Mesodermal cell (in vitro differentiated cells): Measurements from ENCODE around the gene HMGN5.

Experiments
- H3K27ac ChIP-seq: 2 replicates; pipeline ENCODE4 v1.7.0; 2013; ENCODE audit warnings: mild to moderate bottlenecking, low read depth, low read length, moderate library complexity; ENCODE audit not compliant: severe bottlenecking
- H3K36me3 ChIP-seq: 2 replicates; pipeline ENCODE4 v1.7.1; 2013; ENCODE audit warnings: mild to moderate bottlenecking, low read length, moderate library complexity; ENCODE audit not compliant: control insufficient read depth, insufficient read depth
- H3K4me1 ChIP-seq: one replicate; pipeline ENCODE4 v1.7.1; 2013; ENCODE audit warnings: mild to moderate bottlenecking, low read length; ENCODE audit not compliant: insufficient read depth, control insufficient read depth, poor library complexity, severe bottlenecking
- H3K4me3 ChIP-seq: 2 replicates; pipeline ENCODE4 v1.7.0; 2013; ENCODE audit warnings: low read length, control low read depth, mild to moderate bottlenecking; ENCODE audit not compliant: insufficient read depth, poor library complexity, severe bottlenecking; ENCODE audit errors: extremely low read depth
- H3K9me3 ChIP-seq: 2 replicates; pipeline ENCODE4 v1.7.1; 2013; ENCODE audit warnings: mild to moderate bottlenecking, low read length, moderate library complexity; ENCODE audit not compliant: control insufficient read depth
- WGBS, 2 experiments: methylation state at CpG; one replicate each; pipeline ENCODE4 v1.1.5; 2013; ENCODE audit warnings: missing lambda C conversion rate in 2 of 2; ENCODE audit not compliant: insufficient coverage in 2 of 2; 5-methylcytosine and 5-hydroxymethylcytosine counted together

HMGN5 gene

DNA sequence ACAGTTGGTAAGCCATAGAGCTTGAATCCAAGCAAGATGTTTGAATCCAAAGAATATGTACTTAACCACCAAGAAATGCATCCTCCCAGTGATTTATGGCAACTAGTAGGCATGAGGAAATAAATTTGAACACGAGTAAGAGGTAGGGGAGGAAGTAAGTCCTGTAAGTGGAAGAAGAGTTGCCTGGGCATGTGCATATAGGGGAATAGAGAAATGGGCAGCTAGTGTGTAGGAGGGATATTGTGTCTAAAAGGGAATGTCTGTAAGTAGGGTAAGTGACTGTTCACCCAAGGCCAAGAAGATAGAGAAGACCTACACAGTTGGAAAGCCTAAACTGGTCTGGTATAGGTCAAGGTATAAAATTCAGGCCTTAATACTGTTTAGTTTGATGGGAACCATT is 4.8 kb upstream of the HMGN5 start:
- Histone ChIP-seq H3K4me1 (no peaks in the 10 kb centered on the region), H3K9me3 (no peaks in the 10 kb centered on the region), H3K36me3 (peaks cover 12% of the 10 kb centered on the region), H3K4me3 (no peak overlapping the region), H3K27ac (no peak overlapping the region)
- WGBS, 2 experiments: no CpG with 5 or more reads among the region's 1 CpG

DNA sequence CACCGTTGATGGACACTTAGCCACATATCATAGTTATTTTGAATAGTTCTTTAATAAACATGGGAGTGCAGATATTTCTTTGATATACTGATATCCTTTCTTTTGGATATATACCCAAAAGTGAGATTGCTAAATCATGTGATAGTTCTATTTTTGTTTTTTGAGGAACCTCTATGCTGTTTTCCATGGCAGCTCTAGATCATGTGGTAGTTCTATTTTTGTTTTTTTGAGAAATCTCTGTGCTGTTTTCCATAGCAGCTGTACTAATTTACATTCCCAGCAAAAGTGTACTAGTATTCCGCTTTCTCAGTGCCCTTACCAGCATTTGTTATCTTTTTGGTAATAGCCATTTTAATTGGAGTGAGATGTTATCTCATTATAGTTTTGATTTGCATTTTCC is 3.8 kb upstream of the HMGN5 start:
- H3K4me3 ChIP-seq: no peak overlapping the region
- H3K27ac ChIP-seq: no peak overlapping the region
- peaks cover 10% of the 10 kb centered on the region for H3K36me3 ChIP-seq
- whole genome bisulfite sequencing, 2 experiments: no CpG with 5 or more reads among the region's 2 CpGs
- H3K4me1 ChIP-seq: no peaks in the 10 kb centered on the region
- H3K9me3 ChIP-seq: no peaks in the 10 kb centered on the region

GRCh38 chrX:81202943-81203342 is 1.2 kb upstream of the HMGN5 start:
- H3K4me1 ChIP-seq: no peaks in the 10 kb centered on the region
- peaks cover 10% of the 10 kb centered on the region for H3K36me3 ChIP-seq
- H3K27ac ChIP-seq: no peak overlapping the region
- H3K4me3 ChIP-seq: peak overlapping the region; percentile 54
- no peaks in the 10 kb centered on the region for H3K9me3 ChIP-seq
- WGBS, 2 experiments: no CpG with 5 or more reads among the region's 1 CpG

DNA sequence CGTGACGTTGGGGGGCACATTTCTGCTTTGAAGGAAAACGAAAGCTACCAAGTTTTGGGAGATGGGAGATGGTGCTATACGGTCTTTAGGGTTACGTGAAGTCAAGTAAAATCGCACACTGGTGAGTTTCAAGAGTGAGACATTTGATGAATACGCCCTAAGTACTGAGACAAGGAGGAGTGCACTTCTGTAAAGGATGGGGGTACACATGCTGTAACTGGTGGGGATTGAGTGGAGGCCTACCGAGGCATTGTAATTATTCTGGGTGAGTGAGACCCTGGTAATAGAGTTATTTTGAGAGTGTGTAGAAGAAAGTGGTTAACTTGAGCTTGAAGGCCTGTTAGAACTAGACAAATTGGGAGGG is 725 bp upstream of the HMGN5 start:
- Histone ChIP-seq H3K36me3 (peaks cover 10% of the 10 kb centered on the region), H3K4me1 (no peaks in the 10 kb centered on the region), H3K4me3 (peak overlapping the region; percentile 54), H3K9me3 (no peaks in the 10 kb centered on the region), H3K27ac (peak overlapping the region; percentile 81)
- 2% methylated on average over 5 of the region's 8 CpGs; no CpG with 5 or more reads in 1 of the 2 experiments for WGBS, 2 experiments

DNA sequence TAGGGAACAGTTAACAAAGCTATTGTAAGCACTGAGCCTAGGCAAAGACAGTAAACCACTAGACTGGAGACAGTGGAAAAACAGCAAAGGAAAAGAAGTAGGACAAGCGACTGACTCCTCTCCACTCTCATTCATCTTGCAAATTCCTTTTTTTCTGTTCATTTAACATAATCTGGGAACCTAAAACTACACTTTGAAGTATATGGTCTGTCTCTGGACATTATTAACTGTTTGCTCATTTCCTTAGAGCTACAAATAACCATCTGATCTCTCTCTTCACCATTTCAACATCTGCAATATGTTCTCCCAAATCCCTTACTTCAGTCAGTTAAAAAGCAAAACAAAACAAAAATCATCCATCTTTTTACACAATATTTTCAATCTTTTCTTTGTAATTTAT is 642 bp downstream of the HMGN5 start:
- peak overlapping the region; percentile 81 for H3K27ac ChIP-seq
- peaks cover 10% of the 10 kb centered on the region for H3K36me3 ChIP-seq
- peak overlapping the region; percentile 54 for H3K4me3 ChIP-seq
- WGBS, 2 experiments: no CpG with 5 or more reads among the region's 1 CpG
- H3K9me3 ChIP-seq: no peaks in the 10 kb centered on the region
- H3K4me1 ChIP-seq: no peaks in the 10 kb centered on the region

DNA sequence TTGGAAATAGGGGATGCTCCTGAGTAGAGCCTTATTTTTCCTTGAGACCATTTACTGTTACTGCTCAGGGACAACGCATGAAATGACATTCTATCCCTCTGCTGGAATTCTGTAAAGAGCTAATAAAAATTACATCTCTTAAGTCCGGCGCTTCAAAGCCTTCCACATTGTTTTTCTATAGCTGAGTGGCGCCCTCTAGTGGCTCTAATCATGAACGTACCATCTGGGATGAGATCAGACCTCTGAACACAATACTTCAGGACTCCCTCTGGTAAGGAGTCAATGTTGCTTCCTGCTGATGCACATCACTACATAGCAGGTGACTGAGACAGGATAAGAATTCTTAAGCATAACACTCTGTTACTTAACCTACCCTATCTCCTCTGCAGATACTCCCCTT is 6.0 kb downstream of the HMGN5 start:
- Histone ChIP-seq H3K4me3 (no peak overlapping the region), H3K36me3 (no peaks in the 10 kb centered on the region), H3K4me1 (no peaks in the 10 kb centered on the region), H3K9me3 (no peaks in the 10 kb centered on the region), H3K27ac (no peak overlapping the region)
- WGBS, 2 experiments: 0% methylated on average over 1 of the region's 5 CpGs; no CpG with 5 or more reads in 1 of the 2 experiments

GRCh38 chrX:81195259-81195658 is 6.5 kb downstream of the HMGN5 start:
- Histone ChIP-seq H3K4me3 (no peak overlapping the region), H3K27ac (no peak overlapping the region), H3K9me3 (no peaks in the 10 kb centered on the region), H3K4me1 (no peaks in the 10 kb centered on the region), H3K36me3 (no peaks in the 10 kb centered on the region)
- no CpG with 5 or more reads among the region's 2 CpGs for WGBS, 2 experiments

DNA sequence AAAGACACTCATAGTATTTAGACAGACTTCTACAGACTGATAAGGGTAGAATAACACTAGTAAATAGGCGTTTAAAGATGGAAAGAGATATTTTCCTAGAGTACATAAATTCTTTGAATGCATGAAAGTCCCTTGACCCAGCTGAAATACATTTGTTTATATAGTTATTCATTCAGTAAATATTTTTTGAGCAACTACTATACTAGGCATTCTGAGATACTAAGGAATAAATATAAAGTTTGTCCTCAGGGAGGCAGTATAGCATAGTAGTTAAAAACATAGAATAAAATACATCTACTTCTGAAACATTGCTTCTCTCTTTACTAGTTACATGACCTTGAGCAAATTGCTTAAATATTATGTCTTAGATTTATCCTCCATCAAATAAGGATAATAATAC is 27.4 kb downstream of the HMGN5 start:
- H3K4me1 ChIP-seq: no peaks in the 10 kb centered on the region
- no peaks in the 10 kb centered on the region for H3K36me3 ChIP-seq
- H3K9me3 ChIP-seq: no peaks in the 10 kb centered on the region
- no peak overlapping the region for H3K27ac ChIP-seq
- no CpG with 5 or more reads among the region's 1 CpG for WGBS, 2 experiments
- H3K4me3 ChIP-seq: no peak overlapping the region

GRCh38 chrX:81168391-81168790 is 33.3 kb downstream of the HMGN5 start:
- H3K9me3 ChIP-seq: no peaks in the 10 kb centered on the region
- H3K27ac ChIP-seq: no peak overlapping the region
- no peaks in the 10 kb centered on the region for H3K4me1 ChIP-seq
- H3K36me3 ChIP-seq: no peaks in the 10 kb centered on the region
- no peak overlapping the region for H3K4me3 ChIP-seq
- 75% methylated on average over 1 of the region's 3 CpGs; no CpG with 5 or more reads in 1 of the 2 experiments for WGBS, 2 experiments

- peak overlapping the region; percentile 46 for H3K4me3 ChIP-seq
- no peaks in the 10 kb centered on the region for H3K9me3 ChIP-seq
- WGBS, 2 experiments: 2 to 4% methylated on average over 6 to 25 of the region's 34 CpGs
- H3K36me3 ChIP-seq: no peaks in the 10 kb centered on the region
- peak overlapping the region; percentile 64 for H3K27ac ChIP-seq
- H3K4me1 ChIP-seq: no peaks in the 10 kb centered on the region
These were observed 80.0 kb downstream of the HMGN5 start for GRCh38 chrX:81121513-81122363.

DNA sequence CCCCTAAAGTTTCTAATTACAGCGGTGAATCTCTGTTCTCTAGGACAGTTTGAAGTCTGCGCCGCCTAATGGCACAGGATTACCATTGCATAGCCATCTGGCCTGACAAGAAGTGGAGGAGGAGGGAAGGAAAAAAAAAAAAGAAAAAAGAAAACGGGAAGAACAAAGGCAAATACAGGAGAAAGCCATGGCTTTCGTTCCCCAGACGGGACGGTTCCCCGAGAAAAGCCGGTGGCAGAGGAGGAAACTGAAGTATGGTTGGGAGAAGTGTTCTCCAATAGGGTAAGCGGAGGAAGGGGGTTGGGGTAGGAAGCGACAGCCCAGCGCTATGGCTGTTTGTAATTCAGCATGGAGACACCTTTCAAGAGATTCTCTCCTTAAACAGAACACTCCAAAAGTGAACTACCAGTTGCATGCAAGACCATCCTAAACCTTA is 80.8 kb downstream of the HMGN5 start:
- no peaks in the 10 kb centered on the region for H3K4me1 ChIP-seq
- peak overlapping the region; percentile 64 for H3K27ac ChIP-seq
- H3K36me3 ChIP-seq: no peaks in the 10 kb centered on the region
- no peaks in the 10 kb centered on the region for H3K9me3 ChIP-seq
- peak overlapping the region; percentile 46 for H3K4me3 ChIP-seq
- 0 to 7% methylated on average over 5 to 6 of the region's 12 CpGs for WGBS, 2 experiments
